Measurements from ENCODE around the gene SELENOK. TPM values are rescaled to one million over a fixed set of nuclear protein-coding genes. Genes with fewer than 3 reads are reported as not detected.

SELENOK gene
- total RNA-seq, 2 donors from 2014 or later = 47.0 to 47.1 TPM

DNA sequence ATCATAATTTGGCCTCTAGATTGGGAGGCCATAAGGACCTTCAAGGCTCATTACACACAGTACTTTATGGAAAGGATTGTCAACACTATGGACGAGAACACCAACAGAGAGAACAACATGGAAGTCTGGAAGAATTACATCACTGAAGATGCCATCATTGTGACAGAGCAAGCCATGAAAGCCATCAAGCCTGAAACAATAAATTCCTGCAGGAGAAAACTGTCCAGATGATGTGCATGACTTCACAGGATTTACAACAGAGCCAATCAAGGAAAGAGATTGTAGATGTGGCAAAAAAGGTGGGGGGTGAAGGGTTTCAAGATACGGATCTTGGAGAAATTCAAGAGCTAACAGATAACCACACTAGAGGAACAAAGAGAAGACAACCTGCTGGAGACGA is 29.4 kb downstream of the SELENOK start:
- Mint-ChIP-seq H3K9me3 (no peaks in the 10 kb centered on the region), H3K27ac (no peak overlapping the region), H3K27me3 (ENCODE audit: insufficient read depth) (no peaks in the 10 kb centered on the region), H3K4me3 (no peak overlapping the region), H3K4me1 (no peaks in the 10 kb centered on the region), H3K36me3 (ENCODE audit: low read depth) (peaks cover 59% of the 10 kb centered on the region)
- H3K9ac ChIP-seq (ENCODE audit: extremely low read depth, low read length, poor library complexity, severe bottlenecking) = no peak overlapping the region
- TF ChIP-seq, protein P1, sequence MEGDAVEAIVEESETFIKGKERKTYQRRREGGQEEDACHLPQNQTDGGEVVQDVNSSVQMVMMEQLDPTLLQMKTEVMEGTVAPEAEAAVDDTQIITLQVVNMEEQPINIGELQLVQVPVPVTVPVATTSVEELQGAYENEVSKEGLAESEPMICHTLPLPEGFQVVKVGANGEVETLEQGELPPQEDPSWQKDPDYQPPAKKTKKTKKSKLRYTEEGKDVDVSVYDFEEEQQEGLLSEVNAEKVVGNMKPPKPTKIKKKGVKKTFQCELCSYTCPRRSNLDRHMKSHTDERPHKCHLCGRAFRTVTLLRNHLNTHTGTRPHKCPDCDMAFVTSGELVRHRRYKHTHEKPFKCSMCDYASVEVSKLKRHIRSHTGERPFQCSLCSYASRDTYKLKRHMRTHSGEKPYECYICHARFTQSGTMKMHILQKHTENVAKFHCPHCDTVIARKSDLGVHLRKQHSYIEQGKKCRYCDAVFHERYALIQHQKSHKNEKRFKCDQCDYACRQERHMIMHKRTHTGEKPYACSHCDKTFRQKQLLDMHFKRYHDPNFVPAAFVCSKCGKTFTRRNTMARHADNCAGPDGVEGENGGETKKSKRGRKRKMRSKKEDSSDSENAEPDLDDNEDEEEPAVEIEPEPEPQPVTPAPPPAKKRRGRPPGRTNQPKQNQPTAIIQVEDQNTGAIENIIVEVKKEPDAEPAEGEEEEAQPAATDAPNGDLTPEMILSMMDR (conservative IDR thresholded peaks at IDR 0.05) = no peak
- H3K27ac ChIP-seq (ENCODE audit: low read depth, low read length) = no peak overlapping the region
- H3K4me1 ChIP-seq (ENCODE audit: control insufficient read depth, insufficient read depth, low read length) = no peaks in the 10 kb centered on the region
- no peak overlapping the region for H3K4me3 ChIP-seq (ENCODE audit: low read length)
- 85 to 90% methylated on average over 1 to 3 of the region's 3 CpGs for WGBS, 2 experiments (ENCODE audit: insufficient coverage in 1 of 2, insufficient read length in 1 of 2)
- no peaks in the 10 kb centered on the region for H3K9me3 ChIP-seq (ENCODE audit: control insufficient read depth, low read length)
- peaks cover 53% of the 10 kb centered on the region for H3K36me3 ChIP-seq (ENCODE audit: control insufficient read depth, insufficient read depth, low read length)
- DNase-seq = no peak
- no peaks in the 10 kb centered on the region for H3K27me3 ChIP-seq (ENCODE audit: control insufficient read depth, insufficient read depth, low read length, poor library complexity, severe bottlenecking)

DNA sequence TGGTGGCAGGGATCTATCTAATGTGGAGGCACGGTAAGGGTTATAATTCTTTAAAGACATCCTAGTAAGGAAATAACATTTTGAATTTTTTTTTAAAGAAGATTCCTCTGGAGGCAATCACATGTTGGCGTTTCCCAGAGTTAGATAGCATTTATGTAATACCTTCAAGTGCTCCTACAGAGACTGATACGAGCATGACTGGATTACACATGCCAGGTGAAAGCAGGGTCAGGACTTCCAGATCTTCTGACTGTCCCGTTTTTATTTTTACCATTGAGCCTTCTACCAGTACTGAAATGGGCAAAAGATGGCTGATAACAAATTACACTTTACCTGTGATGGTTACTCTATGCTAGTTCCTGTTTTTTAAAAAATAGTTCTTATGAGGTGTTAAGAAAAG is 31.5 kb downstream of the SELENOK start:
- peaks cover 43% of the 10 kb centered on the region for H3K36me3 ChIP-seq (ENCODE audit: control insufficient read depth, insufficient read depth, low read length)
- no peak overlapping the region for H3K27ac Mint-ChIP-seq
- WGBS, 2 experiments (ENCODE audit: insufficient coverage in 1 of 2, insufficient read length in 1 of 2) = 94 to 98% methylated on average over 4 of the region's 4 CpGs
- no peaks in the 10 kb centered on the region for H3K4me1 ChIP-seq (ENCODE audit: control insufficient read depth, insufficient read depth, low read length)
- H3K9ac ChIP-seq (ENCODE audit: extremely low read depth, low read length, poor library complexity, severe bottlenecking) = no peak overlapping the region
- H3K9me3 ChIP-seq (ENCODE audit: control insufficient read depth, low read length) = no peaks in the 10 kb centered on the region
- DNase-seq = no peak
- H3K9me3 Mint-ChIP-seq = no peaks in the 10 kb centered on the region
- no peaks in the 10 kb centered on the region for H3K4me1 Mint-ChIP-seq
- peaks cover 50% of the 10 kb centered on the region for H3K36me3 Mint-ChIP-seq (ENCODE audit: low read depth)
- no peak overlapping the region for H3K27ac ChIP-seq (ENCODE audit: low read depth, low read length)
- TF ChIP-seq, protein P1 (conservative IDR thresholded peaks at IDR 0.05) = no peak
- H3K4me3 Mint-ChIP-seq = no peak overlapping the region
- no peaks in the 10 kb centered on the region for H3K27me3 Mint-ChIP-seq (ENCODE audit: insufficient read depth)
- H3K27me3 ChIP-seq (ENCODE audit: control insufficient read depth, insufficient read depth, low read length, poor library complexity, severe bottlenecking) = no peaks in the 10 kb centered on the region
- H3K4me3 ChIP-seq (ENCODE audit: low read length) = no peak overlapping the region

DNA sequence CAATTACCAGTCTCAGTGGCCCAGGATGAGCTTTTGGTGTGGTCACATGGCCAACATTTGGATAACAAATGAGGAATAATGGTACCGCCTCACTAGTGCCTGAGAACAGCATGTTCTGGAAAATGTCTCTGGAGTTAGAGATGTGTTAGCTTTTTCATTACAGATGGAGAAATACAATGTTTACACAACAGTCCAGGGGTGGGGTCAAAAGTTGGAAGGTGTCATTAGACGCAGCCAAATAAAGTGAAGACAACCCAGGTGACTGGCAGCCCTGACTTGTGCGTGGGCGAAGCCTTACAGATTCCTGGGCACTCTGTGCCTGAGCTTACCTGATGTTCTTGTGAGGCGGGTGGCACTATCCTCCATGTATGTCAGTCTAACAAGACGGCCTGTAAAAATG is 32.5 kb downstream of the SELENOK start:
- H3K9ac ChIP-seq (ENCODE audit: extremely low read depth, low read length, poor library complexity, severe bottlenecking) = no peak overlapping the region
- peaks cover 36% of the 10 kb centered on the region for H3K36me3 ChIP-seq (ENCODE audit: control insufficient read depth, insufficient read depth, low read length)
- Mint-ChIP-seq H3K9me3 (no peaks in the 10 kb centered on the region), H3K4me1 (no peaks in the 10 kb centered on the region), H3K4me3 (no peak overlapping the region), H3K27ac (no peak overlapping the region), H3K36me3 (ENCODE audit: low read depth) (peaks cover 41% of the 10 kb centered on the region), H3K27me3 (ENCODE audit: insufficient read depth) (no peaks in the 10 kb centered on the region)
- no peaks in the 10 kb centered on the region for H3K27me3 ChIP-seq (ENCODE audit: control insufficient read depth, insufficient read depth, low read length, poor library complexity, severe bottlenecking)
- H3K4me3 ChIP-seq (ENCODE audit: low read length) = no peak overlapping the region
- no peak overlapping the region for H3K27ac ChIP-seq (ENCODE audit: low read depth, low read length)
- H3K4me1 ChIP-seq (ENCODE audit: control insufficient read depth, insufficient read depth, low read length) = no peaks in the 10 kb centered on the region
- WGBS, 2 experiments (ENCODE audit: insufficient coverage in 1 of 2, insufficient read length in 1 of 2) = 88 to 93% methylated on average over 3 to 6 of the region's 6 CpGs
- H3K9me3 ChIP-seq (ENCODE audit: control insufficient read depth, low read length) = no peaks in the 10 kb centered on the region
- TF ChIP-seq, protein P1 (conservative IDR thresholded peaks at IDR 0.05) = no peak
- DNase-seq = no peak
